NCI-H1105 treated with DMSO at 0.1 percent for 48 hours (cell line): ENCODE measurements around the gene JPT2.

Experiments used
- DNase-seq: peaks from one replicate; lab custom pipeline; 2025; lab: John Stamatoyannopoulos, UW

Gene JPT2, protein sequence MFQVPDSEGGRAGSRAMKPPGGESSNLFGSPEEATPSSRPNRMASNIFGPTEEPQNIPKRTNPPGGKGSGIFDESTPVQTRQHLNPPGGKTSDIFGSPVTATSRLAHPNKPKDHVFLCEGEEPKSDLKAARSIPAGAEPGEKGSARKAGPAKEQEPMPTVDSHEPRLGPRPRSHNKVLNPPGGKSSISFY

DNA sequence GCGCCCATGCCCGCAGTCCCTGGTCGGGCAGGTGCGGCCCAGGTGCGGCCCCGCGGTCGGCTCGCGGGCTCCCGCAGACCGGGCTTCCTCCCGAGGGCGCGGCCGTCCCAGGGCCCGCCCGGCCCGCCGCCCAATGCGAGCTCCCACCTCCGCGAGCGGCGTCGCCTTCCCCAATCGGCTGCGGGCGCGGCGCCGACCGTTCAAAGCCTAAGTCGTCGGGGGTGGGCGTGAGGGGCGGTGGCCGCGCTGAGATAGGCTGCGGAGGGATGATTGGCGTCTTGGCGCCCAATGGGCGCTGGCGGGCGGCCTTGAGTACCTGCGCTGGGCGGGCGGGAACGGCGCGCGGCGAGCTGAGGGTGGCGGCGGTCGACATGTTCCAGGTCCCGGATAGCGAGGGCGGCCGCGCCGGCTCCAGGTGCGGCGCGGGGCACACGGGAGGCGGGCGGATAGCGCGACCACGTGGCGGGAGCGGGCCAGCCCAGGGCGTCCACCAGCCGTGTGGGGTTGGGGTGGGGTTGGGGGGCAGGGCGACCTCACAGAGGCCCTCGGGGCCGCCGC lies at the start of gene JPT2:
Gene JPT2 (plus strand): TSS at position 338 of the 558 bp plus-strand sequence. CDS start 34 bp downstream, at position 372.
- peak; percentile 87 for DNase-seq

DNA sequence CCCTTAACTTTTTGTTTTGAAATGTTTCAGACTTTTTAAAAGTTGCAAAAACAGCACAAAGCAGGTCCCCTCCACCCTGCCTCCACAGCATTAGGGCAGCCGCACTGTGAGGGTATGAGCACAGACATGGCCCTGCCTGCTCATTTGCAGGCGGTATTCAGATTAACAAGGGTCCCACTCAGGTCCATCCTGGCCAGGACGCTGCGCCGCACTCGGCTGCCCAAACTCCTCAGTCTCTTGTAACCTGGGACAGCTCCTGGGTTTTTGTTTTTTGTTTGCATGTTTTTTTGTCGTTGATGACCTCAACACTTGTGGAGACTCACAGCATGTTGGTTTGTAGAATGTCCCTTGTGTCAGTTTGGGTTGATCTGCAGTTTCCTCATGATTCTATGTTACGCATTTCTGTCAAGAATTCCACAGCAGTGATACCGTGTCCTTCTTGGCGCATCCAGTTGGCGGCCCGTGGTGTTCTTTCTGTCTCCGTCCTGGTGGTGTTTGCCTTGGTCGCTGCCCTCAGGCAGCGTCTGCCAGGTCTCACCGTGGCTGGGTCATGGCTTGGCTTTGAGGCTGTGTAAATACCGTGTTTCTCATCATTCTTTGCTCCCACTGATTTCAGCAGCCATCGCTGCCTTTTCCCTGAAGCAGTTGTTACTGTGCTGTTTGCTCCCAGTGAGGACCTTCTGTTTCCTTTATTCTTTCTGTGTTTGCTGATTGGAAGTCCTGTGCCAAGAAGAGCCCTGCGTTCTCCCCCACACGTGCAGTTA lies 47.4 kb upstream of the JPT2 start:
- DNase-seq, result no peak

DNA sequence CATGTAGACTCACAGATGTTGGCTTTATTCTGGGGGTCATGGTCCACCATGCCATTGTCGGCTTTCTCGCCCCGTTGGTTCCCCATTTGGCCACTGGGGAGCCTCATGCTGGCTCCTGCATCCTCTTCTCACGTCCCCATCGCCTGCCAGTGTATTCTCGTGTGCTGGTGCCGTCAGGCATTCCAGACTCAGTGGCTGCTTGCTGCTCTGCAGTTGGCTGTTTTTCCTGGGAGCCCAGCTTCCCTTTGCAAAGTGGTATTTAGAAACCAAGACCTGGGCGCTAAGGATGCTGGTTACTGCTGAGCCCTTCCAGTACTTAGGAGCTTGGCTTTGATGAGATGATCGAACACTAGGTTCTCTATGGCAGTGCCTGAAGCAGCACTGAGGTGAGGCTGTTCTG lies 46.8 kb upstream of the JPT2 start:
- no peak for DNase-seq

DNA sequence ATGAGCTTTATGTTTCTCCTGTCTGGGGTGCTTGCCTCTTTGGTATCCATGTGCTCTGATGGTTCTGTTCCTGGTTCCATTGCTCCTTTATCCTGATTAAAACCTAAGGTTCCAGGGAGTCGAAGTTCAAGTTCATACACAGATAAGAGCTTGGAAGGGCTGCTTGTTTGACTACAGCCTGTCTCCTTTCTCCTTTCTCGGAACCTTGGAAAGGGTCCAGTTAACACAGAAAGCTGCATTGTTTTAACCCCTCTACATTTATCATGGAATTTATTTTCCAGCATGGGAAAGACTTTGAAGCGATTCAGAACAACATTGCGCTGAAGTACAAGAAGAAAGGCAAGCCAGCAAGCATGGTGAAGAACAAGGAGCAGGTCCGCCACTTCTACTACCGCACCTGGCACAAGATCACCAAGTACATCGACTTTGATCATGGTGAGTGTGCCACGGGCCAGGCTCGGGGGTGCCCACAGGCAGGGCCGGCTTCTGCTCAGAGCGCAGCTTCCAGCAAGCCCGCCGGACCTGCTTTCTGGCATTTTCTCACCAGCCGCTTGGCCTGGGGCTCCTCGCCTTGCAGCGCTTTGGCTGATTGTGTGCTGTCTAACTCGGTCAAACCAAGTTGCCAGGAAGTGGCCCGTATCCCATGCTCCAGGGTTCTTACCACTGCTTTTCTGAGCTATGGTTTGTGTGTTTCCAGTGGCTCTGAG lies 46.0 kb upstream of the JPT2 start:
- no peak for DNase-seq

DNA sequence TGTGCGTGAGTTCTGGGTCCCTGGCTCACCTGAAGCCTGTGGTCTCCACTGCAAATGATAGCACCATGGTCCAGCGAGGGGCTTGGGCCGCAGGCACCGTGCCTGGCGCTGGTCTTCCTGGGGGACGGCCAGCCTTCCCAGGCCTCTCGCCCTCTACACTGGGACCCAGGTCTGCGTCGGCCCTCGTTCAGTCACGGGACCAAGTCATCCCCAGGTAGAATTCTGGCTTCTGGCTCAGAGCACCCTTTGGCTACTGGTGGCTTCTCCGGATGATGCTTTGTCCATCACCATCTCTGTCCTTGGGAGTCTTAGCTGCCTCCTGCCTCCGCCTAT lies 45.5 kb upstream of the JPT2 start:
- DNase-seq, result no peak

DNA sequence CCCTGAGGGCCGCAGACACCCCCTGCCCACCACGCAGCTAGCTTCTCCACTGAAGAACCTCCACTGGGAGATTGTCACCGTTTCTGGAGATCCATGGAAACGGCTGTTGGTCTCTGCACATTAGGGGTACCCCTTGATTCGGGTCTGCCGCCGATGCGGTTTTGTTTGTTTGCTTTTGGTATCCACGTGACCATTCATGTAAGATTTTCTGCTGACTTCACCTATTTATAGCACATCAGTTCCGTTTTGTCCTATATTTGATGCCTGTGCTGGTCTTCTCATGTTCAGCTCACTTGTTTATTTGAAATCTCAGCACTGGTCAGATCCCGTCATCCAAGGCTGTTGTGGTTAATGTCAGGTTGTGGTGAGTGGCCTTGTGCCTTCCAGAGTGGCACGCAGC lies 44.8 kb upstream of the JPT2 start:
- no peak for DNase-seq

DNA sequence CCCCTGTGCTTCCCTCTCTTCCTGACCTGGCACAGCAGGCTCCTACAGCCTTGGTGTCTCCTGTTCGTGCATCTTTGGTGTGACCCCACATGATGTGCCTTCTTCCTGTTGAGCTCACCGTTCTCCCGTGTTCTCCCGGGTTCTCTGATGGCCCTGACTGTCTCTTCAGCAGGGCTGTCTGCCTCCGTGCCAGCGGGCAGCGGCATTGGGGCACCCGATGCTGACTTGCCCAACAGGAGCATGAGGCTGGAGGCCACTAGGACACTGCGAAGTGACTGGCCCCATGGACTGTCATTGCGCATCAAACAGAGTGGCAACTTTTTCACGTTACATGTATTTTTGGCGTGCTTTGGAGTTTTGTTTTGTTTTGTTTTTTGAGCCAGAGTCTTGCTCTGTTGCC lies 43.5 kb upstream of the JPT2 start:
- no peak for DNase-seq

DNA sequence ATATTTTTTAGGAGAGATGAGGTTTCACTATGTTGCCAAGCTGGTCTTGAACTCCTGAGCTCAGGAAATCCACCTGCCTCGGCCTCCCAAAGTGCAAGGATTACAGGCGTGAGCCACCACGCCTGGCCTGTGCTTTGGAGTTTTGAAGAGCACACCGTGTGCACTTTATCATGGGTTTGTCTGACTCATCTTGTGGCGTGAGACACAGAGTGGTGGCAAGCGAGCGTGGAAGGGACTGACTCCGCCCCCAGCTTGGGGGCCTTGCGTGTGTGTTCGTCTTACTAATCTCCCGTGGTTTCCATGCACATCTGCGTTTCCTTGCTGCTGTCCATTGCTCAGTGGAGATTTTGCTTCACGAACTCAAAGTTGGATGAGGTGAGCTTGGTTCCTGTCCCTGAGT lies 43.0 kb upstream of the JPT2 start:
- DNase-seq, result no peak

DNA sequence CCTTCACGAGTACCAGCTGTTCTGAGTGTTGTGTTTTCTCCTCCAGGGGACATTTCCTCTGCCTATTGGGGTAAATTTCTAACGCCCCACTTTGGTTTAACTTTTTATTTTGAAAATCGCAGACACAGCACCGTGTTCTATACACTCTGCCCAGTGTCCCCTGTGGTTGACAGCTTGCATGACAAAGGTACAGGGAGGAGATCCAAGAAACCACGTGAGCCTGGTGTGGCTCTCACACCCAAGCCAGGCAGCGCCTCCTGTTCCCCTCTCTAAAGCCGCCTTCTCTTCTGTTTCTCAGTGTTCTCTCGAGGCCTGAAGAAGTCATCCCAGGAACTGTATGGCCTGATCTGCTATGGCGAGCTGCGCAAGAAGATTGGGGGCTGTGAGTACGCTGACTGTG lies 40.6 kb upstream of the JPT2 start:
- no peak for DNase-seq

DNA sequence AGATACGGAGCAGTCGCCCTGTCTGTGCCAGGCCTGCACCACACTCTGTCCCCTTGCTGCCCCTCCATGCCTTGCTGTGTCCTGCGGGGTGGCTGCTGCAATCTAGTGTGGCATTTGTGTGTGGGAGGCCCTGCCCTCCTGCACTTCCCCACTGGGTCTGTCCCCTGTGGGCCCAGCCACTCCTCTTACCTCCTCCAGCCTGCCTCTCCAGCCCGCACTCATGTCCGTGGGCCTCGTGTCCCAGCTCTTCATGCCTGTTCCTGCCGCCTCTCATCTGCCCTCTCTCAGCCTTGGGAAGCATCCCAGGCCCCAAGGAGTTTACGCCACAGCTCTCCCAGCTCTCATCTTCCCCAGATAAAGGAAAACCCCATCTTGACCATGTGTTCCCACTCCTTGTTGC lies 39.3 kb upstream of the JPT2 start:
- no peak for DNase-seq

DNA sequence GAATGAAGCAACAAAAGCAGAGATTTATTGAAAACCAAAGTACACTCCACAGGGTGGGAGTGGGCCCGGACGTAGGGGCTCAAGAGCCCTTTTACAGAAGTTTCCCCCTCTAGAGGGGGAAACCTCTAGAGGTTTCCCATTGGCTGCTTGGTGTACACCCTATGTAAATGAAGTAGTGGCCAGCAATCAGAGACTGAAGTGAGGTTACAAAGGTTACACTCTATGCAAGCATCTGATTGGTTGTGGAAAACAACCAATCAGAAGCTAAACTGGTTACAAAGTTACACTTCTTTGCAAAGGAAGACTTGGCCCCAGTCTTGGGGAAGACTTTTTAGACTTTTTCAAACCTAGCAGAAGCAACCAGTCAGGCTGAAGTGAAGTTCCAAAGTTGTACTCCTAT lies 38.8 kb upstream of the JPT2 start:
- no peak for DNase-seq

DNA sequence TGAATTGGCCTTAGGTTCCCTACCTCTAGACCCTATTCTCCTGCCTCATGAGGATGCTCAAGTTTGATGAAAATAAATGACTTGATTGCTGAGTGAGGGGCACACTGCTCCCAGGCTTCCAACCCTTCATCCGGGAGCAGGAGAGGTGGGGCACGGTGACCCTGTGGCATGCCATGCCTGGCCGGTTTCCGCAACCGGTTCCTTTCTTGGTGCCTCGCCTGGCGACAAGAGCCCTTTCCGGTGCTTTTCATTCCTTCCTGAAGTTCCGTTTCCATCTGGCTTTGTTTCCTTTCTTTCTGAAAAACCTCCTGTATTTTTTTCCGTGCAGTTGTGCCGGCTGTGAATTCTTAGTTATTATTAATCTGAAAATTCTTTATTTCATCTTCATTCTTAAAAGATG lies 38.2 kb upstream of the JPT2 start:
- no peak for DNase-seq

DNA sequence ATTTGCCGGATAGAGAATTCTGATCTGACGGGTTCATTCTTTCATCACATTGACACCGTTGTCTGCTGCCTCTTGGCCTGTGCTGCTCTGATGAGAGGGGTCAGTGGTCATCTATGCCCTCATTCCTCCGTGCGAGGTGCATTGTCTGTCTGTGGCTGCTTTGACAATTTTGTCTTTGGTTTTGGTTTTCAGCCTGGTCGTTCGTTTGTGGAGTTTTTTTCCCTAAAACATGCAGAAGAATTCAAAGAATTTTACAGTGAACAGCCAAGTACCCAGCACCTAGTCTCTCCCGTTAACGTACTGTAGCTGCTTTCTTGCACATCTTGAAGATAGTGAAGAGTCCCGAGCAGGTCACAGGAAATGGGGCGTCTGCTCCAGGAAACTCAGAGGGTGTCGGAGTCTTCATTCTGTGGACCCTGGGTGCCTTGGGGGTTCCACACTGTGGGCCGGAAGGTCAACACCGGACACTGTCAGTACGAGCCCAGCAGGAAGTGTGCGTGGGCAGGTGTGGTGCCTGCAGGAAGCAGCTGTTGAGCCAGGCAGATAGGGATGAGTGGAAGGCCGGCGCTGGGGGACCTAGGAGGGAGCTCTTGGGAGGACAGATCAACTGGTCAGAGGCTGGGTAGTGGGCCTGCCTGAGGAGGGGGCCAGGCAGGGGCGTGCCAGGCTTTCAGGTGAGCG lies 37.7 kb upstream of the JPT2 start:
- no peak for DNase-seq

DNA sequence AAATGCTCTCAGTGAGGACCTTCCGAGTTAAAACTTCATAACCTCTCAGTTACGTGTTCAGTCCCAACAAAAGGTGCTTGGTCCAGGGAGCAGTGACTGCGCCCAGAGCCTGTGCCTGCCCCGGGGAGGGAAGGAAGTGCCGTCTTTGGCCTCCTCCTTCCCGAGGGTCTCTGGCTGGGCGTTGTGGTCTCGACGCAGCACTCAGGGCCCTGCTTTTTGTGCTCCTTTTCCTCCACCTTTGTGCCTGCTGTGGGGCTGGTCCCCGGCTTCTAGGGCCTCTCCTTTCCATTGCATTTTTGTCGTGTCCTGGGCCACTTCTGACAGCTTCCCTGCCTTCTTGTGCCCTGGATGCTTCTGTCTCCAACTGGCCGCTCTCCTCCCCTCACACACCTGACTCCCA lies 36.8 kb upstream of the JPT2 start:
- no peak for DNase-seq

DNA sequence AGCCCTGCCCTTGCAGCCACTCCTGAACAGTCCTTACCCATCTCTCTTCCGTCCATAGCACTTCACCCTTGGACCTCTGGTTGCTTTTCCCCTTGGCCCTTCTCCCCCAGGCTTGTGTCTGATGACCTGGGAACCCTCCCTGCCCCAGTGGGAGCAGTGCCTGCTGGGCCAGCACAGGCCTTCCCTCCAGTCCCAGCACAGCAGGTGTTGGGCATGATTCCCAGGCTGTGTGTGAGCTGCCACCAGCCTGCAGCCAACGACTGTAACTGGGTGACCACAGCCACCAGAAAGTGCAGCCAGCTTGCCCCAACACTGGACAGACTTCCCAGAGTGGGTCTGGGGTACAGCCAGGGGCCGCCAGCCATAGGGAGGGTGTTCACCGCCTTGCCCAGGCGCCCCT lies 35.9 kb upstream of the JPT2 start:
- no peak for DNase-seq

DNA sequence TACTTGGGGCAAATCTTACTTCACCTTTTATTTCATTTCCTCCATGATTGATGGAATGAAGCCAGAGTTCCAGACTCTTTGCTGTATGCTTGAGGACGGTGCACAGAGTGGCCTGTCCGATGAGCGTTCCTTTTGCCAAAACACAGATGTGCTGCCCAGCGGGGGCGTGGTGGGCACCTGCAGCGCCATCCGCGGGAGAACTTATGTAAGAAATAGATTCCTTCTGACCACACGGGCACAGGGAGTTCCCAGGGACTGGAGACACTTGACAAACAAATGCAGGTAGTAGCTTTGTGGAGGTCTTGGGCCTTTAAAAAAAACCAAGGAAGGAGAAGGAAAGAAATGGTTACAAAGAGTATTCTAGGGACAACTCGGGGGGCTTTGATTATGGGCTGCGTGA lies 35.3 kb upstream of the JPT2 start:
- no peak for DNase-seq

DNA sequence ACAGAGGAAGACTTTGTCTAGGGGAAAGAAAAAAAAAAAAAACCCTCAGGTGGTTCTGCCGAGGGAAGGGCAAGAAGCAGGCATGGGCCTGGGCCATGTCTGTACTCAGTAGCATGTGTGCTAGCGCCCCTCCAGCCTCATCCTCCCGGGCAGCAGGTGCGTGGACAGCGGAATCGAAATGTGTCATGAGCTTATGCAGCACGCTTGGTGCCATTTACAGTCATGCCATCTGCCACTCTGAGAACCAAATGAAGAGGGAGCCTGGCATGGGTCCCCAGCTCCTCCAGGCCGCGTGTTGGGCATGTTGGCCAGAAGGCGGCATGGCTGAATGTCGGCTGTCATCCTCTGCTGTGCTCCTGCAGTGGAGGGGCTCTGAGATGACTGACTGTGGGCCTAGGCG lies 34.6 kb upstream of the JPT2 start:
- no peak for DNase-seq

DNA sequence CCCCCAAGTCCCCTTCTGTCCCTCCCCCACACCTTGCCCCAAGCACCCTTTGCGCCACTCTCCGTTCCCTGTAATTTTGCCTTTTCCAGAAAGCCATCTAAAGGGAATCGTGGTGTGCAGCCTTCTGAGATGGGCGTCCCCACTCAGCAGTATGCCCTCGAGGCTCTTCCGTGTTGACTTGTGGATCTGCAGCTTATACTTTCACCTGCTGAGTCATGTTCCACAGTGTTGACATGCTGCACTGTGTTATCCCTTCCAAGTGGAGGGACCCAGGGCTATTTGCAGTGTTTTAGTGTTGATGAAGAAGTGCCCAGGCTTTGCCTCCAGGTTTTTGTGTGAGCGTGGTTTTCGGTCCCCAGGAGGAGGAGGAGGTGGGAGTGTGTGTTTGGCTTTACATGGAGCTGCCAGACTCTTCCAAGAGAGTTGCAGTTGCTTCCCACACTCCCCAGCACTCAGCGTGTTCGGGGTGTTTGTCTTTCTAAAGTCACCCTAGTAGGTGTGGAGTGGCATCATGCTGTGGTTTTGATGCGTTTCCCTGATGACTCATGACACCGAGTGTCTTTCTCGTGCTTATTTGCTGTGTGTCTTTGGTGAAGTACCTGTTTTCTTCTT lies 32.1 kb upstream of the JPT2 start:
- no peak for DNase-seq

DNA sequence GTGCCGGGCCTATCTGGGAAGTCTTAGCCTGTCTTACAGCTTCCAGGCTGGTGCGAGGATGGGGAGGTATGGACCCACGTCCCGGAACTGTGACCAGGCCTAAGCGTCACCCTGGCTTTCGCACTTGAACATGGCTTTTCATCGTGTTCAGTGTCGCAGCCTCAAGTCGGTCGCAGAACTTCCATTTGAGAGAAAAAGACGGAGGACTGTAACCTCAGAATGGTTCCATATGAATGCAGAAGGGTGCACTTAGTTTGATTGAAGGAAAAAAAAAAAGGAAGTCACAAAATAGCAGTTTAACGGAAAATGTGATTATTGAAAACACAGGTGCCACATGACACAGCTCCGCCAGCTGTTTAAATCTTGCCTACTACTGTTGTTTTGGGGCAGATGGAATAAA lies 30.2 kb upstream of the JPT2 start:
- no peak for DNase-seq

DNA sequence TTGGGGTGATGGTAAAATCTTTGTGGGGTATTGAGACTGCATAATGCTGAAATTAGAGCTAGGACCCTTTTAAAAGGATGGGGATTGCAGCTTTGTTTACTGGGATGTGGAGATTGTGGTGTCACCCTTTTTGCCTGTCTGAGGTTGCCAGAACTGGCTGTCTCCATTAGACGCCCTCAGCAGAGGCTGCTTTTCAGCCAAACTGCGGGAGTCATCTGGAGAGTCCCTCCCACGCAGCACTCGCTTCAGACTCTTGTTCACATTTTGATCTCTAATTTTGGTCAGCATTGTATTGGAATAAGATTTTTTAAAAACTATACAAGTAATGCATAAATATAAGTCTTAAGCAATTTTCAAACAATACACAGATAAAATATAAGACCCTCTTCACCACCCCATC lies 27.9 kb upstream of the JPT2 start:
- DNase-seq, result no peak

DNA sequence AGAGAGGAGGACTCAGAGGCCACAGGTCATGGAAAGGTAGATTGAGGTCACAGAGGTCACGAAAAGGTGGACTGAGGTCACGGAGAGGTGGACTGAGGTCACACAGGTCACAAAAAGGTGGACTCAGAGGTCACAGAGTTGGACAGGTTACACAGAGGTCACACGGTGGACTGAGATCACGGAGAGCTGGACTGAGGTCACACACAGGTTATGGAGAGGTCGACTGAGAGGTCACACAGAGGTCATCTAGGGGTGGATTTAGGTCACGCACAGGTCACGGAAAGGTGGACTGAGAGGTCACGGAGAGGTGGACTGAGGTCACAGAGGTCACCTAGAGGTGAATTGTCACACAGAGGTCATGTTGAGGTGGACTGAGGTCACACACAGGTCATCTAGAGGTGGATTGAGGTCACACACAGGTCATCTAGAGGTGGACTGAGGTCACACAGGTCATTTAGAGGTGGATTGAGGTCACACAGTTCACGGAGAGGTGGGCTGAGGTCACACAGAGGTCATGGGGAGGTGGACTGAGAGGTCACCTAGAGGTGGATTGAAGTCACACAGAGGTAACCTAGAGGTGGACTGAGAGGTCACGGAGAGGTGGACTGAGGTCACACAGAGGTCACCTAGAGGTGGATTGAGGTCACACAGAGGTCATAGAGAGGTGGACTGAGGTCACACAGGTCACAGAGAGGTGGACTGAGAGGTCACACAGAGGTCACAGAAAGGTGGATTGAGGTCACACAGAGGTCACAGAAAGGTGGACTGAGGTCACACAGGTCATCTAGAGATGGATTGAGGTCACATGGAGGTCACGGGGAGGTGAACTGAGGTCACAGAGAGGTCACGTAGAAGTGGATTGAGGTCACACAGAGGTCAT lies 26.7 kb upstream of the JPT2 start:
- DNase-seq, result no peak
